Glomerular endothelial cell (primary cell): Measurements from ENCODE around the gene SMIM14. TPM values are rescaled to one million over a fixed set of nuclear protein-coding genes. Genes with fewer than 3 reads are reported as not detected.
"Not testable (repeated sequence)": the region's sequence is repeated elsewhere in the genome, so short reads cannot be mapped to it uniquely, and the experiment has no call there.

Experiments
- DNase-seq: peaks from one replicate; pipeline ENCODE4 v3.0.0-alpha.2; 2011; ENCODE audit warnings: low read depth, low spot score; ENCODE audit errors: extremely low read depth
- total RNA-seq: library from RNA; depleted of rRNA; stranded (reverse); fragments of >200 nt; gene quantifications from 2 replicates; pipeline ENCODE4 v1.2.3, GENCODE V29; 2015

SMIM14 gene
- total RNA-seq, 1 donor from 2014 or later: 19.4 TPM

GRCh38 chr4:39608451-39608850 is 30.2 kb downstream of the SMIM14 start:
- DNase-seq: no peak

- no peak for DNase-seq
These were observed 31.9 kb downstream of the SMIM14 start for GRCh38 chr4:39606747-39607146.

GRCh38 chr4:39597695-39598381 is 40.8 kb downstream of the SMIM14 start:
- no peak for DNase-seq

- no peak for DNase-seq
These were observed 41.7 kb downstream of the SMIM14 start for GRCh38 chr4:39596971-39597370.

- no peak for DNase-seq
These were observed 47.4 kb downstream of the SMIM14 start for GRCh38 chr4:39591290-39591689.

- DNase-seq: peak; percentile 23
These were observed 50.8 kb downstream of the SMIM14 start for GRCh38 chr4:39587881-39588280.

- no peak for DNase-seq
These were observed 63.7 kb downstream of the SMIM14 start for GRCh38 chr4:39574946-39575345.

GRCh38 chr4:39571504-39571903 is 67.2 kb downstream of the SMIM14 start:
- DNase-seq: no peak

GRCh38 chr4:39571054-39571453 is 67.6 kb downstream of the SMIM14 start:
- DNase-seq: no peak

- no peak for DNase-seq
These were observed 69.5 kb downstream of the SMIM14 start for GRCh38 chr4:39569209-39569608.

- no peak for DNase-seq
These were observed 69.9 kb downstream of the SMIM14 start for GRCh38 chr4:39568805-39569204.

GRCh38 chr4:39565878-39566600 is 72.6 kb downstream of the SMIM14 start:
- peak; percentile 18 for DNase-seq

- no peak for DNase-seq
These were observed 75.3 kb downstream of the SMIM14 start for GRCh38 chr4:39563346-39563847.

- no peak for DNase-seq
These were observed 75.9 kb downstream of the SMIM14 start for GRCh38 chr4:39562792-39563191.

- no peak for DNase-seq
These were observed 79.0 kb downstream of the SMIM14 start for GRCh38 chr4:39559626-39560025.

- DNase-seq: no peak
These were observed 83.2 kb downstream of the SMIM14 start for GRCh38 chr4:39555472-39555871.

GRCh38 chr4:39548425-39549067 is 90.1 kb downstream of the SMIM14 start:
- no peak for DNase-seq

GRCh38 chr4:39544580-39545315 is 93.9 kb downstream of the SMIM14 start:
- DNase-seq: no peak

- DNase-seq: not testable (repeated sequence)
These were observed 94.6 kb downstream of the SMIM14 start for GRCh38 chr4:39544080-39544479.

GRCh38 chr4:39543034-39543433 is 95.6 kb downstream of the SMIM14 start:
- DNase-seq: no peak

GRCh38 chr4:39542611-39543012 is 96.1 kb downstream of the SMIM14 start:
- DNase-seq: no peak
